NAMALWA (cell line): ENCODE data around the gene UFL1.
"Not testable (repeated sequence)": the region's sequence is repeated elsewhere in the genome, so short reads cannot be mapped to it uniquely, and the experiment has no call there.

Experiments
- DNase-seq: peaks from one replicate; pipeline ENCODE4 v3.0.0-alpha.2; 2015; ENCODE audit warnings: low spot score

Gene UFL1

GRCh38 chr6:96521644-96522464 is at the start of gene UFL1:
Gene UFL1 (plus strand): TSS chr6:96521806. CDS start chr6:96521874, 68 bp downstream.
- peak; percentile 95 for DNase-seq

DNA sequence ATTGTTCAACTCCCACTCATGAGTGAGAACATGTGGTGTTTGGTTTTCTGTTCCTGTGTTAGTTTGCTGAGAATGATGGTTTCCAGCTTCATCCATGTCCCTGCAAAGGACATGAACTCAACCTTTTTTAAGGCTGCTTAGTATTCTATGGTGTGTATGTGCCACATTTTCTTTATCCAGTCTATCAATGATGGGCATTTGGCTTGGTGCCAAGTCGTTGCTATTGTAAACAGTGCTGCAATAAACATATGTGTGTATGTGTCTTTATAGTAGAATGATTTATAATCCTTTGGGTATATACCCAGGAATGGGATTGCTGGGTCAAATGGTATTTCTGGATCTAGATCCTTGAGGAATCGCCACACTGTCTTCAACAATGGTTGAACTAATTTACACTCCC is 49.3 kb upstream of the UFL1 start:
- DNase-seq = not testable (repeated sequence)

GRCh38 chr6:96478695-96479094 is 42.9 kb upstream of the UFL1 start:
- DNase-seq = no peak

GRCh38 chr6:96491926-96492325 is 29.7 kb upstream of the UFL1 start:
- no peak for DNase-seq

GRCh38 chr6:96499781-96500180 is 21.8 kb upstream of the UFL1 start:
- DNase-seq = peak; percentile 54

- DNase-seq = no peak
Measured at GRCh38 chr6:96502915-96503314, 18.7 kb upstream of the UFL1 start.

GRCh38 chr6:96505363-96505762 is 16.2 kb upstream of the UFL1 start:
- no peak for DNase-seq

- DNase-seq = no peak
Measured at GRCh38 chr6:96509281-96509680, 12.3 kb upstream of the UFL1 start.

- DNase-seq = peak; percentile 10
Measured at GRCh38 chr6:96520171-96521115, 1.2 kb upstream of the UFL1 start.

DNA sequence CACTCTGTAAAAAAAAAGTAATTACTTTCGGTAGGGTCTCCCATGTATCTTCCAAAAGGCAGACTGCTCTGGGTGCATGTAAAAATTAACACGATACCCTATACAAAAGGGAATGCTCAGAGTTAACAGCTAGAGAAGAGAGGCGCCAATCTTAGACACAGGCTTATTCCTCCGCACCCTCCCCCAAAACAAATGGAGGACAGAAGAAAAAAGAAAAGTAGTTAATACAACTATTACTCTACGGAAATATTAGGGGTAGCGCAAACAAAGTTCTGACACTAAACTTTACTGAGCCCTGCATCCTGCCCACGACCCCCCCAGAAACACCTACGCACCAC is 331 bp upstream of the UFL1 start:
- no peak for DNase-seq

GRCh38 chr6:96522465-96523009 is 931 bp downstream of the UFL1 start:
- no peak for DNase-seq

DNA sequence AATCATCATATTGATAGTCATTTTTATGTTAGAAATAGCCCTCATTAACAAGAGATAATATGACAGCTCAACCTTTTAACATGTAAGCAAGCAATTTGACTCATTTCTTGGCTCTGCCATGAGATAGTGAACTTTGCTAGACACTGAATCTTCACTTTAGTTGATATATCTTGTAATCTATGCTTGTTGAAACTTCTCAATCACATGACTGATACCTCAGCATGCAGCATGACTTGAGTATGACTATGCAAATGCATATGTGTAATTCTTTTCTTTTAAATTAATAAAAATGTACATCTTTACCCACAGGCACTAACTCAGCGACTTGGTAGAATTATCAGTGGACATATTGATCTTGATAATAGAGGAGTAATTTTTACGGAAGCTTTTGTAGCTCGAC is 6.6 kb downstream of the UFL1 start:
- DNase-seq = no peak

- DNase-seq = peak; percentile 52
Measured at GRCh38 chr6:96532399-96532798, 10.8 kb downstream of the UFL1 start.

DNA sequence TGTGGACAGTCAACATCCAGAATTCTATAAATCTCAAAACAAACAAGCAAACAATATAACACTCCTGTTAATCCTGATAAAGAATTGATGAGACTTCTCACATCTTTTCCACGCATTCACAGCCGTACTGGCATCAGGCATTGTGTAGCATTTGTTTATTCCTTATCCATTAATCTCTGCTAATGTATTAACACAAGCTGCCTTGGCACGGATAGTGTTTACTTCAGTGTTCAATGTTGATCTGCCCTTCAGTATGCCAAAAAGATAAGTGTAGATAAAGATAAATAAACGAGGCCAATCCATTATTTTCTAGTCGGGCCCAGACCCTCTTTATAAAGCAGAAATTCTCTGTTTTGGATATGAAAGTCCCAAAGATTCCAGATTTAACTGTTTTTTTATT is 16.1 kb downstream of the UFL1 start:
- DNase-seq = no peak

GRCh38 chr6:96542702-96543101 is 21.1 kb downstream of the UFL1 start:
- peak; percentile 60 for DNase-seq

DNA sequence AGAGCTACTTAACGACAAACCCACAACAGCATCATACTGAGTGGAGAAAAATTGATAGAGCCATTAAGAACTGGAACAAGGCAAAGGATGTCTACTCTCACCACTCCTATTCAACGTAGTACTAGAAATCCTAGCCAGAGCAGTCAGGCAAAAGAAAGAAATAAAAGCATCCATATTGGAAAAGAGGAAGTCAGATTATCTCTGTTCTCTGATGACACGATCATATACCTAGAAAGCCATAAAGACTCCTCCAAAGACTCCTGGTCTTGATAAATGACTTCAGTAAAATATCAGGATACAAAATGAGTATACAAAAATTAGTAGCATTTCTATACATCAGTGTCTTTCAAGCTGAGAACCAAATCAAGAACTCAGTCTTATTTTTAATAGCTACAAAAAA is 24.3 kb downstream of the UFL1 start:
- no peak for DNase-seq

DNA sequence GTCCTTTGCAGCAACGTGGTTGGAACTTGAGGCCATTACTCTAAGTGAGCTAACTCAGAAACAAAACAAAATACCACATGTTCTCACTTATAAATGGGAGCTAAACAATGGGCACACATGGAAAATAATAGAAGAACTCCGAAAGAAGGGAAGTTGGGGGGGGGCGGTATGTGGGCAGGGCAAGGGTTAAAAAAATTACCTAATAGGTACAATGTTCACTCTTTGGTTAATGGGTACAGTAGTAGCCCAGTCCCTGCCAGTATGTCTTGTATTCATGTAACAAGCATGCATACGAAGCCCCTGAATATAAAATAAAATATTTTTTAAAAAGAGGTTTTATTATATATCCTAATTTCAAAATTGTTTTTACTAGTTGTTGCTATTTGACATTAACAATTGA is 26.0 kb downstream of the UFL1 start:
- DNase-seq = no peak

DNA sequence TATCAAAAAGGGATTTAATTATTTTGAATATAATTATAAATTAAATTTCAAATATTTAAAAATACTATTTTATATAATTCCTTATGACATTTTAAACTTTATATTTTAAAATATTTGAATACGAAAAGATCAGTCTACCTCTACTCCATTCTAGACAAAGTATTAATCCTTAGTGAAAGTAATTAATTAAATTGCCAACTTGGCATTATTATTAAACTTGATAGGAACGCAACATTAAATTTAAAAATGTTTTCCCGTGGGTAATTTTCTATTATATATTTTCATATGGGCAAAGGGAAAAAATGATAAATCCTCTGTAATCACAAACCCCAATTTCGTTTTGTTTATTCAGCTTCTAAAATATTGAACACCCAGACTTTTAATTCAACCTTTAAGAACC is 33.0 kb downstream of the UFL1 start:
- no peak for DNase-seq

DNA sequence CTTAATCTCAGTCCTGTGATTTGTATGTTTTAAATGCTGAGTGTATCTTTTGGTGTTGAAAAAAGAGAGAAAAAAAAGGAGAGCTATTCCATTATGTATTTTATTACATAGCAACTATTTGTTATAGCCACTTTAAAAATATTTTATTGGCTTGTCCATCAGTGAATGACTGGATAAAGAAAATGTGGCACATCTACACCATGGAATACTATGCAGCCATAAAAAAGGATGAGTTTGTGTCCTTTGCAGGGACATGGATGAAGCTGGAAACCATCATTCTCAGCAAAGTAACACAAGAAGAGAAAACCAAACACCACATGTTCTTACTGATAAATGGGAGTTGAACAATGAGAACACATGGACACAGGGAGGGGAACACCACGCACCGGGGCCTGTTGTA is 38.1 kb downstream of the UFL1 start:
- not testable (repeated sequence) for DNase-seq

- DNase-seq = no peak
Measured at GRCh38 chr6:96562886-96563285, 41.3 kb downstream of the UFL1 start, which contains the start of gene FHL5. Gene FHL5 (plus strand): TSS chr6:96563128. CDS start chr6:96603614, 40,486 bp downstream.

DNA sequence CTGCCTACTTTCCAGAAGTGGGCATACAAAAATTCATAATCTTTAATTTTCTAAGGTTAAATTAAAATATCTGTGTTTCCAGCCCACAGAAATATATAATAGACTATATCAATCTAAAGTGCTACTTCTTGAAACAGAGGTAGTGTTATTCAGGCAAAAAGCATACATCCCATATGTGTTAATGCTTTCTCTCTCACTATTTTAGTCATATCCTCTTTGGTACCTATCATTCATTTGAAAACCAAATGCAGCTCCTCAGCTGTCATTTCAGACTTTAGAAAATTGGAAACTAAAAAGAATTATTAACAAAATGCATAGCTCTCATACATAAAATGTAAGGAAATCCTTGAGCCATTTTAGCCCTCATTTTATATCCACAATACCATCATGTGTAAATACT is 42.2 kb downstream of the UFL1 start:
- DNase-seq = no peak

- DNase-seq = no peak
Measured at GRCh38 chr6:96570053-96570452, 48.4 kb downstream of the UFL1 start.

- no peak for DNase-seq
Measured at GRCh38 chr6:96571551-96571950, 49.9 kb downstream of the UFL1 start.
